SK-N-SH treated with all-trans-retinoic acid at 6 μM for 48 hours (cell line): Measurements from ENCODE around the gene WDR59.

Experiments used
- BACH2 ChIP-seq: fragments of 250-450 bp; sonication (Bioruptor Pico); IDR thresholded peaks from 2 replicates; pipeline ENCODE4 v1.9.0; 2021; ENCODE audit warnings: mild to moderate bottlenecking, borderline replicate concordance
- CSDC2 ChIP-seq: fragments of 250-450 bp; sonication (Bioruptor Pico); IDR thresholded peaks from 2 replicates; pipeline ENCODE4 v1.5.0; 2020; ENCODE audit warnings: mild to moderate bottlenecking, moderate library complexity
- ESRRG ChIP-seq: fragments of 250-450 bp; sonication (Bioruptor Pico); IDR thresholded peaks from 2 replicates; pipeline ENCODE4 v1.6.1; 2021; ENCODE audit warnings: mild to moderate bottlenecking
- GLIS3 ChIP-seq: fragments of 250-450 bp; sonication (Bioruptor Pico); IDR thresholded peaks from 2 replicates; pipeline ENCODE4 v1.5.0; 2020; ENCODE audit warnings: mild to moderate bottlenecking, moderate library complexity
- OSR1 ChIP-seq: fragments of 250-450 bp; sonication (Bioruptor Pico); IDR thresholded peaks from 2 replicates; pipeline ENCODE4 v1.8.0; 2022; ENCODE audit warnings: moderate library complexity, mild to moderate bottlenecking, inconsistent platforms
- PPARA ChIP-seq: fragments of 250-450 bp; sonication (Bioruptor Pico); IDR thresholded peaks from 2 replicates; pipeline ENCODE4 v1.5.0; 2020; ENCODE audit warnings: mild to moderate bottlenecking, borderline replicate concordance
- RARB ChIP-seq: fragments of 250-450 bp; sonication (Bioruptor Pico); IDR thresholded peaks from 2 replicates; pipeline ENCODE4 v1.8.0; 2021; ENCODE audit warnings: mild to moderate bottlenecking, moderate library complexity
- SNAI2 ChIP-seq: fragments of 250-450 bp; sonication (Bioruptor Pico); IDR thresholded peaks from 2 replicates; pipeline ENCODE4 v1.5.0; 2020; ENCODE audit warnings: mild to moderate bottlenecking, moderate library complexity
- ZC3H10 ChIP-seq: fragments of 250-450 bp; sonication (Bioruptor Pico); IDR thresholded peaks from 2 replicates; pipeline ENCODE4 v1.5.1; 2021; ENCODE audit warnings: mild to moderate bottlenecking, moderate library complexity
- ZFP30 ChIP-seq: fragments of 450-650 bp; formaldehyde crosslinking; IDR thresholded peaks from 2 replicates; pipeline ENCODE4 v1.5.0; 2022; ENCODE audit warnings: mild to moderate bottlenecking, moderate library complexity
- ZNF565 ChIP-seq: fragments of 450-650 bp; formaldehyde crosslinking; conservative IDR thresholded peaks from 2 replicates; pipeline ENCODE4 v1.5.0; 2020; ENCODE audit warnings: low read depth, mild to moderate bottlenecking, moderate library complexity
- ZNF8 ChIP-seq: fragments of 450-650 bp; formaldehyde crosslinking; IDR thresholded peaks from 2 replicates; pipeline ENCODE4 v1.5.0; 2020; ENCODE audit warnings: mild to moderate bottlenecking, moderate library complexity
- TF ChIP-seq, protein P1 (sequence below): fragments of 250-450 bp; sonication (Bioruptor Pico); IDR thresholded peaks from 2 replicates; pipeline ENCODE4 v1.5.1; 2020; ENCODE audit warnings: low read depth, mild to moderate bottlenecking, moderate library complexity

DNA sequence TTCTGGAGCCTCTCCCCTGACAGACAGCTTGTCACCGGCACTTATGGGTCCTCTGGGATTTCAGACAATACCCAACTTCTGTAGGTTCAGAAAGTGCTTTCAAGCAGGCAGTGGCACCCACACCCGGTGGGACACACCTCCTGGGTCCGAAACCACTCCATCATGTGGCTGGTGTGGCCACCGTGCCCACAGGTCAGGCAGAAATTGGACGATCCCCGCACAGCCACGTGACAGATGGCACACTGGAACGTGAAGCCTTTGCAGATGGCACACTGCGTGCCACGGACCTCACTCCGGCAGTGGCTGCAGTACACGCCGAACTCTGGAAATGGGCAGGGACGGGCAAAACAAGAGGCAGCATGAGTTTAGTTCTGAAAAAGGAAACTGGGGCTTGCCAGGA is 110.8 kb downstream of the WDR59 start:
- TF ChIP-seq ZNF565 (CRISPR knock-in tag) (no peak), CSDC2 (CRISPR knock-in tag) (no peak), ESRRG (CRISPR knock-in tag) (no peak), ZFP30 (CRISPR knock-in tag) (no peak), GLIS3 (CRISPR knock-in tag) (no peak), OSR1 (no peak), RARB (CRISPR knock-in tag) (no peak), ZC3H10 (CRISPR knock-in tag) (no peak), BACH2 (CRISPR knock-in tag) (no peak), PPARA (CRISPR knock-in tag) (no peak), ZNF8 (CRISPR knock-in tag) (no peak), SNAI2 (CRISPR knock-in tag) (no peak)
- TF ChIP-seq, protein P1, sequence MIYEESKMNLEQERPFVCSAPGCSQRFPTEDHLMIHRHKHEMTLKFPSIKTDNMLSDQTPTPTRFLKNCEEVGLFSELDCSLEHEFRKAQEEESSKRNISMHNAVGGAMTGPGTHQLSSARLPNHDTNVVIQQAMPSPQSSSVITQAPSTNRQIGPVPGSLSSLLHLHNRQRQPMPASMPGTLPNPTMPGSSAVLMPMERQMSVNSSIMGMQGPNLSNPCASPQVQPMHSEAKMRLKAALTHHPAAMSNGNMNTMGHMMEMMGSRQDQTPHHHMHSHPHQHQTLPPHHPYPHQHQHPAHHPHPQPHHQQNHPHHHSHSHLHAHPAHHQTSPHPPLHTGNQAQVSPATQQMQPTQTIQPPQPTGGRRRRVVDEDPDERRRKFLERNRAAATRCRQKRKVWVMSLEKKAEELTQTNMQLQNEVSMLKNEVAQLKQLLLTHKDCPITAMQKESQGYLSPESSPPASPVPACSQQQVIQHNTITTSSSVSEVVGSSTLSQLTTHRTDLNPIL, result no peak
